ENCODE measurements around the gene NELL2.
A peak's percentile ranks its signal among the peaks of the same experiment; 100 is the strongest.

The NELL2 gene

GRCh38 chr12:44558340-44559100, 317.6 kb downstream of the NELL2 start:
- TF ChIP-seq CTCF (IDR thresholded peaks at IDR 0.05; ENCODE audit: extremely low read depth, missing control alignments) = no peak
- DNase-seq (ENCODE audit: low spot score) = no peak

DNA sequence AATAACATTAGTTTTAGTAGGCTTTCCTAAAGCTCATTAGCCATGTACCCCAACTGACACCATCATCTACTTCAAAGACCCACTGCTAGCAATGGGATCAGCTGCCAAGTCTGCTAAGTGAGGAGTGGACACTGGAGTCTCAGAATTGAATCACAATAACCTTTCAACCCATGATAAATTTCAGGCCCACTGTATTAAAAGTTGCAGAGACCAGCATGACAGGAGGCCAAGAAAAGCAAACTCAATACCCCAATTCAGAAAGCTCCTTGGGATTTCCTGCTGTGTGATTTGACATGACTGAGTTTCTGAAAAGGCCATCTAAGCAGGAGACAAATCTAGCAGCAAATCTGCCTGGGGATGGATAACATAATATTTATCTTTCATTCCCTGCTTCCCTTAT, 320.7 kb downstream of the NELL2 start:
- TF ChIP-seq CTCF (IDR thresholded peaks at IDR 0.05; ENCODE audit: extremely low read depth, missing control alignments) = no peak
- DNase-seq (ENCODE audit: low spot score) = no peak

GRCh38 chr12:44551631-44552030, 324.5 kb downstream of the NELL2 start:
- no peak for DNase-seq (ENCODE audit: low spot score)
- TF ChIP-seq CTCF (IDR thresholded peaks at IDR 0.05; ENCODE audit: extremely low read depth, missing control alignments) = no peak

GRCh38 chr12:44550377-44550776, 325.7 kb downstream of the NELL2 start:
- DNase-seq (ENCODE audit: low spot score) = no peak
- TF ChIP-seq CTCF (IDR thresholded peaks at IDR 0.05; ENCODE audit: extremely low read depth, missing control alignments) = no peak

DNA sequence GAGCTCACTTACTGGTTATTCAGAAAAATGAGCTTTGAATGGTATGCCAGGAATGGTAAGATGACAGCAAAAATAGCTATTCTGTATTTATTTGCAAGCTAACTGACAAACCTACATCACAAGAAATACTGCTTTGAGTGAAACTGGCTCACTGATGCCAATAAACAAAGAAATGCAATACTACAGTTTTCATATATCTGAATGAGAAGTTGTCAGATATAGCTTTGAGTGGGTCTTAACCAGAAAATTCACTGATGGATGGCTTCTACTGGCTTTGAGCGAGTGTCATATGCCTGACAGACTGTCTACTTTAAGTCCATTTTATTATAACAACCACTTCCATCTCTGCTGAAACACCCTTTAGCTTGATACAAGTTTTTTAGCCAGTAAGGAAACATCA, 330.1 kb downstream of the NELL2 start:
- no peak for TF ChIP-seq CTCF (IDR thresholded peaks at IDR 0.05; ENCODE audit: extremely low read depth, missing control alignments)

DNA sequence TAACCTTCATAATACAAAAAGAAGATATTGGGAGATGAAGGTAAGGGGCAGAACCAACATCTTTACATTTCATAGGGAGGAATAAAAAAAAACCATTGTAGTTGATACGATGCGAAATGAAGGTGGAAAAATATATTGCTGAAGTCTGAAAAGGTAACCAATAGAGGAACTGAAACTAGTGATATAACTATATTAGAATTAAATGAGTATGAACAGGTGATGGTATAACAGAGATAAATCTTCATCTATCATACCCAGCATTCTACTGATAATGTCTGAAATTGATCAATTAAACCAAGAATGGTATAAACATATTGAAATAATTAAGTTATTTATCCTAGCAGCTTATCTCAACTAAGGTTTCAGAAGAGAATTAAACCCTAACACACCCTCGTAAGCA, 332.1 kb downstream of the NELL2 start:
- peak; percentile 7 for DNase-seq (ENCODE audit: low spot score)
- no peak for TF ChIP-seq CTCF (IDR thresholded peaks at IDR 0.05; ENCODE audit: extremely low read depth, missing control alignments)

More for the DNA sequence above, 330.1 kb downstream of the NELL2 start:
- no peak for DNase-seq (ENCODE audit: low spot score)

DNA sequence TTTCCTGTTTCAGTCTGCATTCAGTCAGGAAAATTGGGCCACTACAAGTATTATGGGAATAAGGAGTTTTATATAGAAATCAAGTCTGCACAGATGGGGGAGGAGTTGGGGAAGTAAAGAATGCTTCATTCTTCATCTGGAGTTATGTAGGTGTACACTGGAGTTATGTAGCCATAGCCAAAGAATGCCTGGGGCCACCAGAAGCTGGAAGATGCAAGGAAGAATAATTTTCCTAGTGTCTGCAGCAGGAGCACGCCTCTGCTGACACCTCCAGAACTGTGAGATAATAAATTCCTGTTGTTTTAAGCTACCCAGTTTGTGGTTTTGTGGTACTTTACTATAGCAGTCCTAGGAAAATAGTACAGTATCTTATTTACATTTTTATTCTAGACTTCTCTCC, 333.4 kb downstream of the NELL2 start:
- no peak for DNase-seq (ENCODE audit: low spot score)
- TF ChIP-seq CTCF (IDR thresholded peaks at IDR 0.05; ENCODE audit: extremely low read depth, missing control alignments) = no peak
